Measurements from ENCODE around the gene CACNG1. TPM values are rescaled to one million over a fixed set of nuclear protein-coding genes. Genes with fewer than 3 reads are reported as not detected.
"Not testable (repeated sequence)": the region's sequence is repeated elsewhere in the genome, so short reads cannot be mapped to it uniquely, and the experiment has no call there.

Gene CACNG1
- total RNA-seq, 1 experiment from 2014 or later = not detected

- POLR2A ChIA-PET = interaction anchor here (1.1 kb wide), 1 partner anchor 15 kb away, joined by 3 read pairs; no protein-coding TSS in a partner anchor
- no TSS peak for BruUV-seq (replicated peaks)
- intact Hi-C loops (cut with micrococcal nuclease) = no loop called here
- Mint-ChIP-seq H3K27ac (ENCODE audit: low read depth, unreplicated experiment) (no peak overlapping the region), H3K27me3 (ENCODE audit: insufficient read depth, unreplicated experiment) (no peaks in the 10 kb centered on the region), H3K9me3 (ENCODE audit: unreplicated experiment) (no peaks in the 10 kb centered on the region), H3K36me3 (ENCODE audit: insufficient read depth, unreplicated experiment) (peaks cover 60% of the 10 kb centered on the region), H3K4me3 (ENCODE audit: unreplicated experiment) (no peak overlapping the region), H3K4me1 (ENCODE audit: insufficient read depth, unreplicated experiment) (no peaks in the 10 kb centered on the region)
- no peak for TF ChIP-seq CTCF (IDR thresholded peaks at IDR 0.05; ENCODE audit: unreplicated experiment)
- DNase-seq (ENCODE audit: unreplicated experiment) = no peak
- CTCF ChIA-PET = interaction anchor here (0.7 kb wide), 1 partner anchor 8 kb away, joined by 3 read pairs; no protein-coding TSS in a partner anchor
Observed at GRCh38 chr17:67085406-67085805, 41.1 kb downstream of the CACNG1 start.

GRCh38 chr17:67088639-67089038, 44.3 kb downstream of the CACNG1 start:
- no TSS peak for BruUV-seq (replicated peaks)
- CTCF ChIA-PET = no interaction called here
- POLR2A ChIA-PET = no interaction called here
- peaks cover 57% of the 10 kb centered on the region for H3K36me3 Mint-ChIP-seq (ENCODE audit: insufficient read depth, unreplicated experiment)
- DNase-seq (ENCODE audit: unreplicated experiment) = no peak
- H3K9me3 Mint-ChIP-seq (ENCODE audit: unreplicated experiment) = no peaks in the 10 kb centered on the region
- TF ChIP-seq CTCF (IDR thresholded peaks at IDR 0.05; ENCODE audit: unreplicated experiment) = no peak
- no peaks in the 10 kb centered on the region for H3K4me1 Mint-ChIP-seq (ENCODE audit: insufficient read depth, unreplicated experiment)
- H3K27ac Mint-ChIP-seq (ENCODE audit: low read depth, unreplicated experiment) = no peak overlapping the region
- H3K27me3 Mint-ChIP-seq (ENCODE audit: insufficient read depth, unreplicated experiment) = no peaks in the 10 kb centered on the region
- intact Hi-C loops (cut with micrococcal nuclease) = no loop called here
- no peak overlapping the region for H3K4me3 Mint-ChIP-seq (ENCODE audit: unreplicated experiment)

GRCh38 chr17:67090341-67090740, 46.0 kb downstream of the CACNG1 start:
- Mint-ChIP-seq H3K27me3 (ENCODE audit: insufficient read depth, unreplicated experiment) (no peaks in the 10 kb centered on the region), H3K4me1 (ENCODE audit: insufficient read depth, unreplicated experiment) (peaks cover under 1% of the 10 kb centered on the region), H3K36me3 (ENCODE audit: insufficient read depth, unreplicated experiment) (peaks cover 59% of the 10 kb centered on the region), H3K27ac (ENCODE audit: low read depth, unreplicated experiment) (no peak overlapping the region), H3K4me3 (ENCODE audit: unreplicated experiment) (no peak overlapping the region), H3K9me3 (ENCODE audit: unreplicated experiment) (no peaks in the 10 kb centered on the region)
- ChIA-PET CTCF (no interaction called here), POLR2A (no interaction called here)
- intact Hi-C loops (cut with micrococcal nuclease) = no loop called here
- no peak for TF ChIP-seq CTCF (IDR thresholded peaks at IDR 0.05; ENCODE audit: unreplicated experiment)
- BruUV-seq (replicated peaks) = TSS peak; percentile 9
- no peak for DNase-seq (ENCODE audit: unreplicated experiment)

- no TSS peak for BruUV-seq (replicated peaks)
- TF ChIP-seq CTCF (IDR thresholded peaks at IDR 0.05; ENCODE audit: unreplicated experiment) = no peak
- H3K9me3 Mint-ChIP-seq (ENCODE audit: unreplicated experiment) = no peaks in the 10 kb centered on the region
- peaks cover 12% of the 10 kb centered on the region for H3K4me1 Mint-ChIP-seq (ENCODE audit: insufficient read depth, unreplicated experiment)
- intact Hi-C loops (cut with micrococcal nuclease) = no loop called here
- ChIA-PET CTCF (no interaction called here), POLR2A (interaction anchor here (1.1 kb wide), 1 partner anchor 8 kb away, joined by 3 read pairs; no protein-coding TSS in a partner anchor)
- H3K27ac Mint-ChIP-seq (ENCODE audit: low read depth, unreplicated experiment) = peak overlapping the region; percentile 68
- H3K27me3 Mint-ChIP-seq (ENCODE audit: insufficient read depth, unreplicated experiment) = no peaks in the 10 kb centered on the region
- no peak for DNase-seq (ENCODE audit: unreplicated experiment)
- H3K4me3 Mint-ChIP-seq (ENCODE audit: unreplicated experiment) = no peak overlapping the region
- H3K36me3 Mint-ChIP-seq (ENCODE audit: insufficient read depth, unreplicated experiment) = peaks cover 49% of the 10 kb centered on the region
Observed at GRCh38 chr17:67092291-67092690, 47.9 kb downstream of the CACNG1 start.

- CTCF ChIA-PET; BruUV-seq (replicated peaks); intact Hi-C loops (cut with micrococcal nuclease); H3K4me3 Mint-ChIP-seq (ENCODE audit: unreplicated experiment); H3K9me3 Mint-ChIP-seq (ENCODE audit: unreplicated experiment); H3K27me3 Mint-ChIP-seq (ENCODE audit: insufficient read depth, unreplicated experiment); DNase-seq (ENCODE audit: unreplicated experiment): not testable (repeated sequence)
- peaks cover 49% of the 10 kb centered on the region for H3K36me3 Mint-ChIP-seq (ENCODE audit: insufficient read depth, unreplicated experiment)
- H3K27ac Mint-ChIP-seq (ENCODE audit: low read depth, unreplicated experiment) = peak overlapping the region; percentile 68
- POLR2A ChIA-PET = interaction anchor here (0.9 to 1.1 kb wide), 2 partner anchors 7 to 11 kb away, joined by 3 to 4 read pairs; no protein-coding TSS in a partner anchor
- H3K4me1 Mint-ChIP-seq (ENCODE audit: insufficient read depth, unreplicated experiment) = peaks cover 12% of the 10 kb centered on the region
Observed at GRCh38 chr17:67092710-67093109, 48.4 kb downstream of the CACNG1 start.

All from MCF 10A (cell line).